ENCODE results near the gene NANS. TPM values are rescaled to one million over a fixed set of nuclear protein-coding genes. Genes with fewer than 3 reads are reported as not detected.

The NANS gene
- total RNA-seq, 4 donors from 2014 or later: 37.5 to 187 (median 54.8) TPM

DNA sequence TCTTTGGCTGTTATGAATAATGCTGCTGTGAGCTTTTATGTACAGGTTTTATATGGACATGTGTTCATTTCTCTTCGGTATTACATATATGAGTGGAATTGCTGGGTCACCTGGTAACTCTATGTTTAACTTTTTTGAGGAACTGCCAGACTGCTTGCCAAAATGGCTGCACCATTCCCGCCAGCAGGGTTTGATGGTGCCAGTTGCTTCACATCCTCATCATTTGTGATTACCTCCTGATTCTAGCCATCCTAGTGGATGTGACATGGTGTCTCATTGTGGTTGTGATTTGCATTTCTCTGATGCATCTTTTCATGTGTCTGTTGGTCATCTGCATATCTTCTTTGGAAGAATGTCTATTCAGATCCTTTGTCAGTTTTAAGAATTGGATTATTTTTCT, 10.7 kb downstream of the NANS start:
- H3K9me3 ChIP-seq: no peaks in the 10 kb centered on the region
- H3K27ac ChIP-seq: no peak overlapping the region
- TF ChIP-seq, protein P1, sequence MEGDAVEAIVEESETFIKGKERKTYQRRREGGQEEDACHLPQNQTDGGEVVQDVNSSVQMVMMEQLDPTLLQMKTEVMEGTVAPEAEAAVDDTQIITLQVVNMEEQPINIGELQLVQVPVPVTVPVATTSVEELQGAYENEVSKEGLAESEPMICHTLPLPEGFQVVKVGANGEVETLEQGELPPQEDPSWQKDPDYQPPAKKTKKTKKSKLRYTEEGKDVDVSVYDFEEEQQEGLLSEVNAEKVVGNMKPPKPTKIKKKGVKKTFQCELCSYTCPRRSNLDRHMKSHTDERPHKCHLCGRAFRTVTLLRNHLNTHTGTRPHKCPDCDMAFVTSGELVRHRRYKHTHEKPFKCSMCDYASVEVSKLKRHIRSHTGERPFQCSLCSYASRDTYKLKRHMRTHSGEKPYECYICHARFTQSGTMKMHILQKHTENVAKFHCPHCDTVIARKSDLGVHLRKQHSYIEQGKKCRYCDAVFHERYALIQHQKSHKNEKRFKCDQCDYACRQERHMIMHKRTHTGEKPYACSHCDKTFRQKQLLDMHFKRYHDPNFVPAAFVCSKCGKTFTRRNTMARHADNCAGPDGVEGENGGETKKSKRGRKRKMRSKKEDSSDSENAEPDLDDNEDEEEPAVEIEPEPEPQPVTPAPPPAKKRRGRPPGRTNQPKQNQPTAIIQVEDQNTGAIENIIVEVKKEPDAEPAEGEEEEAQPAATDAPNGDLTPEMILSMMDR (IDR thresholded peaks at IDR 0.05): no peak
- TF ChIP-seq POLR2A (IDR thresholded peaks at IDR 0.05): no peak
- no peaks in the 10 kb centered on the region for H3K27me3 ChIP-seq
- H3K36me3 ChIP-seq: no peaks in the 10 kb centered on the region
- H3K4me3 ChIP-seq: no peak overlapping the region
- DNase-seq: no peak
- H3K4me1 ChIP-seq: no peaks in the 10 kb centered on the region
- intact Hi-C loops (cut with DNase I; ENCODE audit: low total_unique reads): no loop called here

DNA sequence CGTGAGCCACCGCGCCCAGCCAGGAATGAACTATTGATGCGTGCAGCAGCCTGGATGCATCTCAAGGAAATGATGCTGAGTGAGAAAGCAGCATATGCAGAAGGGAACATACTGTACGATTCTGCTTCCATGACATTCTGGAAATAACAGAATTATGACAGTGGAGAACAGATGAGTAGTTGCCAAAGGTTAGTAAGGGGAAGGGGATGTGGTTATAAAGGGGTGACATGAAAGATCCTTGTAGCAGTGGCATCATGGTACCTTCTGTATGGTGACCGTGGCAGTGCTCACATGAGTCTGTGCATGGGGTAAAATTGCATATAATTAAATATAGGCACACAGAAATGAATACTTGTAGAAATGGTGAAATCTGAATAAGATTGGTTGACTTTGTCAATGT, 13.0 kb downstream of the NANS start:
- no peak overlapping the region for H3K4me3 ChIP-seq

DNA sequence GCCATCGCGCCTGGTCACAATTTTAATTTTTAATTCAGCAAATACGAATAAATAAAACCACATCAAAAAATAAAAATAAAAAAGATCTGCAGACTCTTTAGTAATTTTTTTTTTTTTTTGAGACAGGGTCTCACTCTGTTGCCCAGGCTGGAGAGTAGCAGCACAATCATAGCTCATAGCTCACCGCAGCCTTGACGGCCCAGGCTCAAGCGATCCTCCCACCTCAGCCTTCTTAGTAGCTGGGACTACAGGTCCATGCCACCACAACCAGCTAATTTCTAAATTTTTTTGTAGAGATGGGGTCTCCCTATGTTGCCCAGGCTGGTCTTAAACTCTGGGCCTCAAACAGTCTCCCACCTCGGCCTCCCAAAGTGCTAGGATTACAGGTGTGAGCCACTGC, 14.2 kb downstream of the NANS start:
- Histone ChIP-seq H3K4me3 (no peak overlapping the region), H3K36me3 (no peaks in the 10 kb centered on the region), H3K27ac (no peak overlapping the region), H3K27me3 (no peaks in the 10 kb centered on the region), H3K4me1 (no peaks in the 10 kb centered on the region), H3K9me3 (no peaks in the 10 kb centered on the region)
- TF ChIP-seq, protein P1 (IDR thresholded peaks at IDR 0.05): no peak
- TF ChIP-seq POLR2A (IDR thresholded peaks at IDR 0.05): no peak
- intact Hi-C loops (cut with DNase I; ENCODE audit: low total_unique reads): no loop called here
- DNase-seq: no peak

More for the DNA sequence above, 13.0 kb downstream of the NANS start:
- DNase-seq: no peak
- H3K27me3 ChIP-seq: no peaks in the 10 kb centered on the region
- no peaks in the 10 kb centered on the region for H3K9me3 ChIP-seq
- H3K36me3 ChIP-seq: no peaks in the 10 kb centered on the region
- H3K4me1 ChIP-seq: no peaks in the 10 kb centered on the region
- H3K27ac ChIP-seq: no peak overlapping the region
- no peak for TF ChIP-seq POLR2A (IDR thresholded peaks at IDR 0.05)
- TF ChIP-seq, protein P1 (IDR thresholded peaks at IDR 0.05): no peak
- intact Hi-C loops (cut with DNase I; ENCODE audit: low total_unique reads): no loop called here

DNA sequence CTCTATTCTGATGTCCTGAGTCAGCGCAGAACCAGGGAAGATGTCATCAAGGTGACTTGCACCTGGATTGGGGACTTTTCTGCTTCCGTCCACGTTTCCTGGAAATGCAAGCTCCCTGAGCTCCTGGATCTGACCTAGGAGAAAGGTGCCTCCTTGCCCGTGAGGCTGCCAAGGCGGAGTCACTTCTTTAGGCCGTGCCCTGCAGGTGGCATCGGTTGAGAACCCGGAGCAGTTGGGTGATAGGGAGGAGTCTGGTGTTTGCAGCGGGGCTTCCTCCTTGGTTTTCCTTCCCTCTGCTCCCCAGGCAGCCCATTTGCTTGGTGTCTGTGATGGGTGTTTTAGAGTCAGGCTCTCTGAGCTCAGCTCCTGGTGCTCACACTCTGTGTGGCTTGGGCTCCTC, 15.2 kb downstream of the NANS start:
- no peak overlapping the region for H3K27ac ChIP-seq
- TF ChIP-seq, protein P1 (IDR thresholded peaks at IDR 0.05): no peak
- no peak for TF ChIP-seq POLR2A (IDR thresholded peaks at IDR 0.05)
- intact Hi-C loops (cut with DNase I; ENCODE audit: low total_unique reads): no loop called here
- H3K27me3 ChIP-seq: no peaks in the 10 kb centered on the region
- no peak overlapping the region for H3K4me3 ChIP-seq
- no peaks in the 10 kb centered on the region for H3K36me3 ChIP-seq
- no peaks in the 10 kb centered on the region for H3K9me3 ChIP-seq
- no peaks in the 10 kb centered on the region for H3K4me1 ChIP-seq
- no peak for DNase-seq

DNA sequence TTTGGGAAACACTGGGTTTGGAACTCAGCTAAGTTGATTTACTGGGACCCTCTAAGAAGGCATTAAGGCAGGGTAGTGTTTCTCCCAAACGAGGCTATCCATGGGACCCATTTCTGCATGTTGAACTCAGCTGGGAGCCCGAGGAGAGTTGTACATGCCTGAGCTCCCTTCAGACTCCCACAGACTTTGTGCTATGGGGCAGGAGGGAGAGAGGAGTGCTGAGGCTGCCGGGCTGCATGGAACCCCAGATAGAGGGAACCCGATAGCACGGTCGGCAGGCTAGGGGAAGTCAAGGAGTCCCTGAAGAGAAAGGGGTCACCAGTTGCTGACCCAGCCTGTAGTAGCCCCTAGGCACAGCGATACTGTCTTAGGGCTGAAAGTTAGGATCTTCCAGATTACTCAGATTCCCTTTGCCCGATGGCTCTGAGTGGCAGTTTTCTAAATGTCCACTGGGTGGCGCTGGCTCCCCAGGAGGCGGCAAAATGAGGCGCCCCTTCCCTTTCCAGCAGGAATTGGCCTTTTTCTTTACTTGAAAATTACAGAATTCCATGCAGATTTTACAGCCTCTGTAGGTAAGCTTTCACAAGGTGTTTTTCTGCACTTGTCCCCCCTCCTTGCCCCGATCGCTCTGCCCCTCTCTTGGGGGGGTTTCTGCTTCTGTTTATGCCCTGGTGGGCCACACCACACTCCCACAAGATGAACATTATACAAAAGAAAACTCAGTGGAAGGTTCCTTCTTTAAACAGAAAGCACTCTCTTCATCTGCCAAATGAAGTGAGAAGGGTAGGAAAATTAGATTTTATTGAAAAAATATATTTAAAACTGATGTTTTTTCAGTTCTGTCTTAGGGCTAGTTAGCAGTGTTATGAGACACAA, 17.8 kb downstream of the NANS start:
- TF ChIP-seq POLR2A (IDR thresholded peaks at IDR 0.05): no peak
- TF ChIP-seq, protein P1 (IDR thresholded peaks at IDR 0.05): peak; percentile 61 to 80 (median 66)
- no peaks in the 10 kb centered on the region for H3K4me1 ChIP-seq
- no peaks in the 10 kb centered on the region for H3K27me3 ChIP-seq
- peak overlapping the region; percentile 30 to 60 for H3K27ac ChIP-seq
- H3K9me3 ChIP-seq: no peaks in the 10 kb centered on the region
- H3K4me3 ChIP-seq: no peak overlapping the region
- peak; percentile 43 to 52 for DNase-seq
- no peaks in the 10 kb centered on the region for H3K36me3 ChIP-seq
- intact Hi-C loops (cut with DNase I; ENCODE audit: low total_unique reads): no loop called here
